ENCODE measurements around the gene IL16.

- TF ChIP-seq POLR2A (IDR thresholded peaks at IDR 0.05; ENCODE audit: low read depth, low read length): no peak
- TF ChIP-seq TAF1 (IDR thresholded peaks at IDR 0.05; ENCODE audit: borderline replicate concordance, low read depth, low read length): no peak
- no peak for TF ChIP-seq POLR2AphosphoS5 (IDR thresholded peaks at IDR 0.05; ENCODE audit: low read depth, low read length)
Measured at GRCh38 chr15:81288616-81289015, 91.9 kb downstream of the IL16 start.
